ENCODE results near the gene SURF4.

The SURF4 gene

DNA sequence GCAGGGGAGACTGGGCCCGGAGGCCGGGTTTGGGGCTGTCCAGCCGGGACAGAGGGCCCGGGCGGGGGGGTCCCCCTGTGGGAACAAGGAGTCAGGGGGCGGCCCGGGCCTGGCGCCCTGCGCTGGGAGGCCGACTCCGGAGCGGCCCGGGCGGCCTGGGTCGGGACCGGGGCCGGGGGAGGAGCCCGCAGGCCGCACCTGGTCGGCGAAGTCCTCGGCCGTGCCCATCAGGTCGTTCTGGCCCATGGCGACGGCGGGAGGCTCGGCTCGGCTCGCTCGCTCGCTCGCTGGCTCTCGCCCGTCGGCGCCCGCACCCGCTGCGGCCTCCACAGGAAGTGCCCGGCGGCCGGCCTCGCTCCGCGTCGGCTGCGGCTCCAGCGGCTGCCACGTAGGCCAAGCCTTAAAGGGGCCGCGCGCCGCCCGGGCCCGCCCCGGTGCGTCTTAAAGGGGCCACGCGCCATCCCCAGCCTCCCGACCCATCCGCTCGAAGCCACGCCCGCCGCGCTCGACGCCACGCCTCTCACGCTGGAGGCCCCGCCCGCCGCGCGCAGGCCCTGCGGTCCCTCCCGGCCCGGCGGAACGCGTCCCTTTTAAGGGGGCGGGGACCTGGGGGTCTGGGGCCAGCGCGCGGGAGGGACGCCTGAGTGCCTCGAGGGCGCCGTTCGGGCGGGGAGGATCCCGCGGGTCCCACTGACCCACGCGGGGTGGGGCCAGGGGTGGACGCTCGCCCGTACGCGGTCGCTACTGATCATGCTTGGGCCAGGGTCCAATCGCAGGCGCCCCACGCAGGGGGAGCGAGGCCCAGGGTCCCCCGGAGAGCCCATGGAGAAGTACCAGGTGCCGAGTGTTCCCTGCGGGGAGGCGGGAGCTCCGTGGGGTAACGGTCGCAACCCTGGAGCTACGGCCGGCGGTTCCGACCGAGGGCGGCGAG is at the start of gene SURF4, which contains the start of gene STKLD1:
Gene SURF4, minus strand, starts transcription at position 337 of the 931 bp plus-strand sequence. Its CDS starts 91 bp downstream, at position 246.
Gene STKLD1, plus strand, starts transcription at position 643 of the 931 bp plus-strand sequence. Its CDS starts 108 bp downstream, at position 751.
- TF ChIP-seq, protein P1, sequence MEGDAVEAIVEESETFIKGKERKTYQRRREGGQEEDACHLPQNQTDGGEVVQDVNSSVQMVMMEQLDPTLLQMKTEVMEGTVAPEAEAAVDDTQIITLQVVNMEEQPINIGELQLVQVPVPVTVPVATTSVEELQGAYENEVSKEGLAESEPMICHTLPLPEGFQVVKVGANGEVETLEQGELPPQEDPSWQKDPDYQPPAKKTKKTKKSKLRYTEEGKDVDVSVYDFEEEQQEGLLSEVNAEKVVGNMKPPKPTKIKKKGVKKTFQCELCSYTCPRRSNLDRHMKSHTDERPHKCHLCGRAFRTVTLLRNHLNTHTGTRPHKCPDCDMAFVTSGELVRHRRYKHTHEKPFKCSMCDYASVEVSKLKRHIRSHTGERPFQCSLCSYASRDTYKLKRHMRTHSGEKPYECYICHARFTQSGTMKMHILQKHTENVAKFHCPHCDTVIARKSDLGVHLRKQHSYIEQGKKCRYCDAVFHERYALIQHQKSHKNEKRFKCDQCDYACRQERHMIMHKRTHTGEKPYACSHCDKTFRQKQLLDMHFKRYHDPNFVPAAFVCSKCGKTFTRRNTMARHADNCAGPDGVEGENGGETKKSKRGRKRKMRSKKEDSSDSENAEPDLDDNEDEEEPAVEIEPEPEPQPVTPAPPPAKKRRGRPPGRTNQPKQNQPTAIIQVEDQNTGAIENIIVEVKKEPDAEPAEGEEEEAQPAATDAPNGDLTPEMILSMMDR (IDR thresholded peaks at IDR 0.05; ENCODE audit: low read depth, low read length) = no peak
- peak within 1 kb of the TSS; percentile 96 for H3K4me3 ChIP-seq (ENCODE audit: low read depth, low read length)
- in situ Hi-C loops (cut with HindIII; ENCODE audit: low sequenced_read_pairs) = no loop called here
- DNase-seq (ENCODE audit: low read depth, low spot score) = peak; percentile 97

DNA sequence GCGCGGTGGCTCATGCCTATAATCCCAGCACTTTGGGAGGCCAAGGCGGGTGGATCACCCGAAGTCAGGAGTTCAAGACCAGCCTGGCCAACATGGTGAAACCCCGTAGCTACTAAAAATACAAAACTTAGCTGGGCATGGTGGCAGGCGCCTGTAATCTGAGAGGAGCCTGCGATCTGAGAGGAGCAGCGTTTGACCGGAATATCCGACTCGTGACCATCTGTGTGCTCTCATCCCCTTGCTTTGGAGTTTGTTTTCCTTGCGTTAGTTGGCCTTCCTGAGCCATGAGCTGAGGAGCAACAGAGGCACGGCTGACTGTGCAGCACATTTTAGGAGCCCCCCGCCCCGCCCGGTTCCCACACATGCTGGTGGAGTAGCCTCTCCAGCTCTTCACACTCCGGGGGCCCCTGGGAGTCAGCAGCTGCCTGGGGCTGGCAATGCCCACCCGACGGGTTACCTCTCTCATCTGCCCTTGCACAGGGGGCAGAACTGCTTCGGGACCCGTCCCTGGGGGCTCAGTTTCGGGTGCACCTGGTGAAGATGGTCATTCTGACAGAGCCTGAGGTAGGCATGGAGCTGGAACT is 49.3 kb upstream of the SURF4 start:
- in situ Hi-C loops (cut with HindIII; ENCODE audit: low sequenced_read_pairs) = no loop called here
- TF ChIP-seq, protein P1 (IDR thresholded peaks at IDR 0.05; ENCODE audit: low read depth, low read length) = no peak
- H3K4me3 ChIP-seq (ENCODE audit: low read depth, low read length) = no peak overlapping the region
- no peak for DNase-seq (ENCODE audit: low read depth, low spot score)

DNA sequence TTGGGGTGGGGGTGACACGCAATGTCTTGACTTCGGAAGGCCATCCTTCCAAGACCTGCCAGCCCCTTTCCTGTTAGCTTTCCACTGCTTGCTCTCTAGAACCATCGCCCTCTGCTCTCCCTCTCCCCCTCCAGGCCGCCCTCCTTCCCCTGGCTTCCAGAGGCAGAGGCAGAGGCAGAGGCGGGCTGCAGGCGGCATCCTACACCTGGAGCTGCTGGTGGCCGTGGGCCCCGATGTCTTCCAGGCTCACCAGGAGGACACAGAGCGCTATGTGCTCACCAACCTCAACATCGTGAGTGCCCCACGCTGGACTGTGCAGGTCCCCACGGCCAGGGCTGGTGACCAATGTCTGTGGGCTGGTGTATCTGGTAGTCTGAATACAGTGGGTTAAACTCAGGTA is 48.3 kb upstream of the SURF4 start:
- TF ChIP-seq, protein P1 (IDR thresholded peaks at IDR 0.05; ENCODE audit: low read depth, low read length) = no peak
- DNase-seq (ENCODE audit: low read depth, low spot score) = no peak
- no peak overlapping the region for H3K4me3 ChIP-seq (ENCODE audit: low read depth, low read length)
- in situ Hi-C loops (cut with HindIII; ENCODE audit: low sequenced_read_pairs) = no loop called here

DNA sequence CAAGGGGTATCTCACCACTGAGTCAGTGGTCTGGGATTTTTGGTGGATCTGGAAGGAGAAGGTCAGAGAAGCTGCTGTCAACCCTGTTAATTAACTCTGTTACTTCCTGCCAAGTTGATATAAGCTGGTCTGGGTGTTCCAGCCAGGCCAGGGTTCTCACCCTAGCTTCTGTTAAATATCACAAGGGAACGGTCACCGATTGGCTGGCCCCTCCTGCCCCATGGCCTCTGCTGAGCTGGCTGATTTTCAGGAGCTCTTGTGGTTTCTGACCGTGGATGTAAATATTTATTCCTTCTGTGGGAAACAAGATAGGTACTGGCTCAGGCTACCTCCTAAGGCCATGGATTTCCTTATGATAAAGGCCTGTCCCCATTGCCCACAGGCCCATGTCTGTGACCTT is 47.4 kb upstream of the SURF4 start:
- DNase-seq (ENCODE audit: low read depth, low spot score) = no peak
- TF ChIP-seq, protein P1 (IDR thresholded peaks at IDR 0.05; ENCODE audit: low read depth, low read length) = no peak
- H3K4me3 ChIP-seq (ENCODE audit: low read depth, low read length) = no peak overlapping the region
- in situ Hi-C loops (cut with HindIII; ENCODE audit: low sequenced_read_pairs) = no loop called here

DNA sequence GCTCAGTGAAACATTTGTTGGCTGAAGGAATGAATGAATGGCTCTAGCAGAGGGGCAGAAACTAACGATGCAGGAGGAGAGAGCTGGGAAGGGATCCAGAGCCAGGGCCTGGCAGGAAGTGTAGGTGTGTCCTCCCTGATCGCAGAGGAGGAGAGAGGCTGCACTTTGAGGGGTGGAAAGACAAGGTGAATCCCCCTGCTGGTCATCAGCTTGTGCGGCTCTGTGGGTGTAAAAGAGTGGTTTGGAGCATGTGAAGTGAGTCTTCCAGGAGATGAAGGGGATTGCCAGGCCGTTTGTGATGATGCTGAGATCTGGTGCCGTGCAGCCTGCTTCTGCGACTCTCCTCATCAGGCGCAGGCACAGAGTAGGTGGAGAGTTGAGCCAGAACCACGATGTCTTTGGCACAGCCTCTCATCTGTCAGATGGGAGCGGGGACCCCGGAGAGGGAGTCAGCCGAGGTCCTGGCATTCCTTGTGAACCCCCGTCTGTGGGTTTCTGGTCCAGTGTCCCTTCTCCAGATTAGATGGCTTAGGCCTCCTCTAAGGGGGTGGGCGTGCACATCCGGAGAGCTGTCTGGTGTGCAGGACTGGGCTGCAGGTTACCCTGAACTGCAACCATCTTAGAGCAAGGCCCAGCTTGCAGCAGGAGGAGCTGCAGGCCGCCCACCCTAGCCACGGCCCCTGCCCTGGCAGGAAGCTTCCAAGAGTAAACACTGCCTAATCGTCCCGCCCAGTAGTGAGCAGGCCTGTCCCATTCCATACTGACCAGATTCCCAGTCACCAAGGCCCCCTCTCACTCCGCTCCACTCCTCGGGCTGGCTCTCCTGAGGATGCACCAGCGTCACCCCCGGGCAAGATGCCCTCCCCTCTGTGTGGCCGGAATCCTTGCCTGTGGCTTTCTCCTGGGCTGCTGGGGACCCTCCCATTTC is 46.0 kb upstream of the SURF4 start, which contains the start of gene ADAMTS13:
Gene ADAMTS13, plus strand, starts transcription at position 753 of the 928 bp plus-strand sequence. Its CDS starts 77 bp downstream, at position 830.
- in situ Hi-C loops (cut with HindIII; ENCODE audit: low sequenced_read_pairs) = no loop called here
- H3K4me3 ChIP-seq (ENCODE audit: low read depth, low read length) = no peak within 1 kb of the TSS
- TF ChIP-seq, protein P1 (IDR thresholded peaks at IDR 0.05; ENCODE audit: low read depth, low read length) = peak; percentile 28
- no peak for DNase-seq (ENCODE audit: low read depth, low spot score)

DNA sequence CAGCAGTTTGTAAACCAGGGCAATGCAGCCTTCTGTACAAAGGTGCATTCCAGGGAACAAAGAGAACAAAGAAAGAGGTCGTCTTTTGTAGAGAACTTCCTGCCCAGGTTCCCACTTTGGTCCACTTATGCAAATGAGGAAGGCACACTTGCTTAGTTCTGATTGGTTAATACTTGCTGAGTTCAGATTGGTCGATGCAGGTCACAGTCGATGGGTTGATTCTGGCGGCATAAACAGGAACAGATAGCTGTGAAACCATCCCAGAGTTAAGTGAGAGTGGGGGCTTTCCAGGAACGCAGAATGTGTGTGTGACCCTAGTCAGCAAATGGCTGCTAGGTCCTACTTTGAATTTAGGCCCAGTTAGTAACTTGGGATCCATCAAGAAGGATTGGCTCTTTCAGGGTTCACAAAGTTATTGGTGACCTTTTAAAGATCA is 44.5 kb upstream of the SURF4 start:
- no peak for DNase-seq (ENCODE audit: low read depth, low spot score)
- no peak overlapping the region for H3K4me3 ChIP-seq (ENCODE audit: low read depth, low read length)
- TF ChIP-seq, protein P1 (IDR thresholded peaks at IDR 0.05; ENCODE audit: low read depth, low read length) = no peak
- in situ Hi-C loops (cut with HindIII; ENCODE audit: low sequenced_read_pairs) = no loop called here
